GM10266 (cell line): Measurements from ENCODE around the gene CELF5.
"Not testable (repeated sequence)": the region's sequence is repeated elsewhere in the genome, so short reads cannot be mapped to it uniquely, and the experiment has no call there.

Source experiments
- DNase-seq: peaks from one replicate; pipeline ENCODE4 v3.0.0; 2012; ENCODE audit errors: extremely low spot score
- TF ChIP-seq, protein P1 (sequence below): IDR thresholded peaks from 2 replicates; pipeline ENCODE4 v1.5.1; 2012; ENCODE audit warnings: mild to moderate bottlenecking, low read depth; ENCODE audit not compliant: control insufficient read depth, insufficient read depth; ENCODE audit errors: missing control alignments

CELF5 gene

DNA sequence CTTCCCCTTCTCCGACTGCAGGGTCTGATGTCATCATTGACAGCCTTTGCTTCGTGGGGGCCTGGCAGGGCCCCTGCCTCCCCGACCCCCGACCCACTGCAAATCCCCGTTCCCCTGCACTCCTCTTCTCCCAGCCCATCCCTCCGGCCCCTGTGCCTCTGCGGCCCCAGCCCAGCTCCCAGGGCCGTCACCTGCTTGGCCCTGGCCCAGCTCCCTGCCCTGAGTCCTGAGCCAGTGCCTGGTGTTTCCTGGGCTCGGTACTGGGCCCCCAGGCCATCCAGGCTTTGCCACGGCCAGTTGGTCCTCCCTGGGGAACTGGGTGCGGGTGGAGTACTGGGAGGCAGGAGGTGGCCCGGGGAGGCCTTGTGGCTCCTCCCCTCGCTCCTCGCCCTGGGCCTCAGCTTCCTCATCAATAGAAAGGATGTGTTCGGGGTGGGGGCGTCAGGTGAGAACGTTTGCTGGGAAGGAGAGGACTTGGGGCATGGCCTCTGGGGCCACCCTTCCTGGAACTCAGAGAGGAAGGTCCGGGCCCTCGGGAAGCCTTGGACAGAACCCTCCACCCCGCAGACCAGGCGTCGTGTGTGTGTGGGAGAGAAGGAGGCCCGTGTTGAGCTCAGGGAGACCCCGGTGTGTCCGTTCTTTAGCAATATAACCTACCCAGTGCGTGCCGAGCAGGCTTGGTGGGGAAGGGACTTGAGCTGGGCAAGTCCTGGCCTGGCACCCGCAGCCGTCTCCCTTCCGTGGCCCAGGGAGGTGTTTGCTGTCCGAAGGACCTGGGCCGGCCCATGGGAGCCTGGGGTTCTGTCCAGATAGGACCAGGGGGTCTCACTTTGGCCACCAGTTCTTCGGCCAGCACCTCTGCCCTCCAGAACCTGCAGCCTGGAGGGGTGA lies 15.9 kb upstream of the CELF5 start:
- TF ChIP-seq, protein P1, sequence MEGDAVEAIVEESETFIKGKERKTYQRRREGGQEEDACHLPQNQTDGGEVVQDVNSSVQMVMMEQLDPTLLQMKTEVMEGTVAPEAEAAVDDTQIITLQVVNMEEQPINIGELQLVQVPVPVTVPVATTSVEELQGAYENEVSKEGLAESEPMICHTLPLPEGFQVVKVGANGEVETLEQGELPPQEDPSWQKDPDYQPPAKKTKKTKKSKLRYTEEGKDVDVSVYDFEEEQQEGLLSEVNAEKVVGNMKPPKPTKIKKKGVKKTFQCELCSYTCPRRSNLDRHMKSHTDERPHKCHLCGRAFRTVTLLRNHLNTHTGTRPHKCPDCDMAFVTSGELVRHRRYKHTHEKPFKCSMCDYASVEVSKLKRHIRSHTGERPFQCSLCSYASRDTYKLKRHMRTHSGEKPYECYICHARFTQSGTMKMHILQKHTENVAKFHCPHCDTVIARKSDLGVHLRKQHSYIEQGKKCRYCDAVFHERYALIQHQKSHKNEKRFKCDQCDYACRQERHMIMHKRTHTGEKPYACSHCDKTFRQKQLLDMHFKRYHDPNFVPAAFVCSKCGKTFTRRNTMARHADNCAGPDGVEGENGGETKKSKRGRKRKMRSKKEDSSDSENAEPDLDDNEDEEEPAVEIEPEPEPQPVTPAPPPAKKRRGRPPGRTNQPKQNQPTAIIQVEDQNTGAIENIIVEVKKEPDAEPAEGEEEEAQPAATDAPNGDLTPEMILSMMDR, result no peak

DNA sequence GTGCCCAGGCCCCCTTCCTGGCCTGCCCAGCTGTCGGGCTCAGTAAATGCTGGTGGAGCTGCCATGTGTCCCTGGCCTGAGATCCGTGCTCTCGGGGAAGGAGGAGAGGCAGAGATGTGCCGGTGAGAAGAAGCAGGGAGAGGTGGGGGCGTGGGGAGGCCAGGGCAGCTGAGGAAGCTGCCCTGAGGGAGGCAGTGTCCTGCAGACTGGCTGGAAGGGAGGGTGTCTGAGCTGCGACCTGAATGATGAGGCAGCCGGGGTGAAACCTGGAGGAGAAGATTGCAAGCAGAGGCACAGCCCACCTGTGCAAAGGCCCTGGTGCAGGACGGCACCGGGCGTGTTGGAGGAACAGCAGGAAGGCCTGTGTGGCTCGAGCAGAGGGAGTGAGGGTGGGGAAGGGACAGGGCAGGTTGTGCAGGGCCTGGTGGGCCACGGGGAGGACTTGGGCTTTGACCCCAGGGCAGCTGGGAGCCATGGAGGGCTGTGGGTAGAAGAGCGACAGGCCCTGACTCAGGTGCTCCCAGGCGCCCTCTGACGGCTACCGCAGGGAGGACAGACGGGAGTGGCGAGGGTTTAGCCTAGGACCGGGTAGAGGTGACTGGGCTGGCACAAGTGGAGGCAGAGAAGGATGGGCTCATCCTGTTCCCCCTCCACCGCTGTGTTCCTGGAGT lies 14.0 kb upstream of the CELF5 start:
- DNase-seq, result peak; percentile 85
- TF ChIP-seq, protein P1, result peak; percentile 74

More for the DNA sequence above, 15.9 kb upstream of the CELF5 start:
- DNase-seq, result no peak

DNA sequence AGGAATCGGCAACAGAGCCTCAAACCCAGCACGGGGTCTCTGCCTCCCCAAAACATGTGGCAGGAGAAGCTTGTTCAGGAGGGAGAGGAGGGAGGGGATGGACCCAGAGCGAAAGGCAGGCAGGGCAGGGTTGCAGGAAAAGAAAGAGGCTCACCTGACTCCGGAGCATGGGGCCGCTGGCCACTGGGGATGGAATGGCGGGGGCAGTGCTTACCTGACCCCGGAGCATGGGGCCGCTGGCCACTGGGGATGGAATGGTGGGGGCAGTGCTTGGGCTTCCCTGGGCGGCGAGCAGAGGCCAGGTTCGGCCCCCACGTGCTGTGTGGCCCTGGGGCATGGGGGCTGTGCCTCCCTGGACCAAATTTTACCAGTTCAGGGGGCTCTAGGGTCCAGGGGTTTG lies 13.3 kb upstream of the CELF5 start:
- DNase-seq, result no peak
- TF ChIP-seq, protein P1, result no peak

GRCh38 chr19:3213159-3213558 lies 11.3 kb upstream of the CELF5 start:
- DNase-seq, result no peak
- TF ChIP-seq, protein P1, result no peak

GRCh38 chr19:3216874-3217273 lies 7.6 kb upstream of the CELF5 start:
- TF ChIP-seq, protein P1, result no peak
- DNase-seq, result no peak

DNA sequence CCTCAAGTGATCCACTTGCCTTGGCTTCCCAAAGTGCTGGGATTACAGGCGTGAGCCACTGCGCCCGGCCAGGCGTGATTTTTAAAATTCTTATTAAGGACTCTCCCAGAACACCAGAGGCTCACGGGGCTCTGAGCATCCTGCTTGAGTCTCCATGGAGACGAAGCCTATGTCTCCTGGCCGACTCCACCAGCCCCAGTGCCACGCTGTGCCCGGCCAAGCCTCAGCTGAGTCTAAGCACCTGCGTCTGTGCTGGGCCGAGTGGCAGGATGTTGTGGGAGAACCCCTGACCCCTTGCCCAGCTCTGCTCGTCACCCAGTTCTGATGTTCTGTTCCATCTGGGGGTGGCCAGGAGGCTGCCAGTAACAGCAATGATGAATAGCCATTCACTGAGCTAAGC lies 3.9 kb upstream of the CELF5 start:
- TF ChIP-seq, protein P1, result no peak
- DNase-seq, result no peak

DNA sequence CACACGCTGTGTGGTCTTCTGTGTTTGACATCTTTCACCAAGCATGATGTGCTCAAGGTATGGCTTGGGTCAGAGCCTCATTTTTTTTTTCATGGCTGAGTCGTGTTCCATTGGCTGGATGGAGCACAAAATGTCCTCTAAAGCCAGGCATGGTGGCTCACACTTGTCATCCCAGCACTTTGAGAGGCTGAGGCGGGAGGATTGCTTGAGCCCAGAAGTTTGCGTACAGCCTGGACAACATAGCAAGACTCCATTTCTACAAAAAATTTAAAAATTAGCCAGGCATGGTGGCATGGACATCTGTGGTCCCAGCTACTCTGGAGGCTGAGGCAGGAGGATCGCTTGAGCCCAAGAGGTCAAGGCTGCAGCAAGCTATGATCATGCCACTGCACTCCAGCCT lies 2.9 kb upstream of the CELF5 start:
- not testable (repeated sequence) for DNase-seq

DNA sequence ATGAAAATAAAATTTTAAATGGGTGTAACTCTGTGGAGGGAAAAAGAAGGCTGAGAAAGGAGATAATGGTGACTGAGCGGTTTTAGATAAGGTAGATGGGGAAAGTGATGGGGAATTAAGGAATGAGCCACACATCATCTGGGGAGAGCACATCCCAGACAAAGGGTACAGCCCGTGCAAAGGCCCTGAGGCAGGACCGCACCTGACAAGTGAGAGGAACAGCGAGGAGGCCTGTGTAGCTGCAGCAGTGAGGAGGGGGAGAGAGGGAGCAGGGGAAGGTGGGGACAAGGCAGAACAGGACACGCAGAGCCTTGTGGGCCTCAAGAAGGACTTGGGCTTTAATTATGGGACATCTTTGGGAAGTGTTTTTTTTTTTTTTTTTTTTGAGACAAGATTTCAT lies 1.8 kb upstream of the CELF5 start:
- TF ChIP-seq, protein P1, result no peak
- DNase-seq, result no peak
